ENCODE data around the gene UST.
"Not testable (repeated sequence)": the region's sequence is repeated elsewhere in the genome, so short reads cannot be mapped to it uniquely, and the experiment has no call there.

The UST gene

GRCh38 chr6:148974351-148974750 lies 227.5 kb downstream of the UST start:
- TF ChIP-seq, protein P1, sequence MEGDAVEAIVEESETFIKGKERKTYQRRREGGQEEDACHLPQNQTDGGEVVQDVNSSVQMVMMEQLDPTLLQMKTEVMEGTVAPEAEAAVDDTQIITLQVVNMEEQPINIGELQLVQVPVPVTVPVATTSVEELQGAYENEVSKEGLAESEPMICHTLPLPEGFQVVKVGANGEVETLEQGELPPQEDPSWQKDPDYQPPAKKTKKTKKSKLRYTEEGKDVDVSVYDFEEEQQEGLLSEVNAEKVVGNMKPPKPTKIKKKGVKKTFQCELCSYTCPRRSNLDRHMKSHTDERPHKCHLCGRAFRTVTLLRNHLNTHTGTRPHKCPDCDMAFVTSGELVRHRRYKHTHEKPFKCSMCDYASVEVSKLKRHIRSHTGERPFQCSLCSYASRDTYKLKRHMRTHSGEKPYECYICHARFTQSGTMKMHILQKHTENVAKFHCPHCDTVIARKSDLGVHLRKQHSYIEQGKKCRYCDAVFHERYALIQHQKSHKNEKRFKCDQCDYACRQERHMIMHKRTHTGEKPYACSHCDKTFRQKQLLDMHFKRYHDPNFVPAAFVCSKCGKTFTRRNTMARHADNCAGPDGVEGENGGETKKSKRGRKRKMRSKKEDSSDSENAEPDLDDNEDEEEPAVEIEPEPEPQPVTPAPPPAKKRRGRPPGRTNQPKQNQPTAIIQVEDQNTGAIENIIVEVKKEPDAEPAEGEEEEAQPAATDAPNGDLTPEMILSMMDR (IDR thresholded peaks at IDR 0.05; ENCODE audit: borderline replicate concordance, control extremely low read depth, extremely low read depth, insufficient read depth, missing control alignments), result no peak
- in situ Hi-C loops (cut with MboI; ENCODE audit: low sequenced_read_pairs, unreplicated experiment), result no loop called here
- no peak for DNase-seq (ENCODE audit: low spot score)

DNA sequence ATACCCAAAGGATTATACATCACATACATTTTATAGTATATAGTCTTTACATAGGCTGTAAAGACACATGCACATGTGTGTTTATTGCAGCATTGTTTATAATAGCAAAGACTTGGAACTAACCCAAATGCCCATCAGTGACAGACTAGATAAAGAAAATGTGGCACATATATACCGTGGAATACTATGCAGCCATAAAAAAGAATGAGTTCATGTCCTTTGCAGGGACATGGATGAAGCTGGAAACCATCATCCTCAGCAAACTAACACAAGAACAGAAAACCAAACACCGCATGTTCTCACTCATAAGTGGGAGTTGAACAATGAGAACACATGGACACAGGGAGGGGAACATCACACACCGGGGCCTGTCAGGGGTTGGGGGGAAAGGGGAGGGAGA lies 231.5 kb downstream of the UST start:
- not testable (repeated sequence) for DNase-seq (ENCODE audit: low spot score)

GRCh38 chr6:148979014-148979901 lies 232.4 kb downstream of the UST start:
- DNase-seq (ENCODE audit: low spot score), result no peak
- in situ Hi-C loops (cut with MboI; ENCODE audit: low sequenced_read_pairs, unreplicated experiment), result no loop called here
- TF ChIP-seq, protein P1 (IDR thresholded peaks at IDR 0.05; ENCODE audit: borderline replicate concordance, control extremely low read depth, extremely low read depth, insufficient read depth, missing control alignments), result no peak

More for the DNA sequence above, 231.5 kb downstream of the UST start:
- in situ Hi-C loops (cut with MboI; ENCODE audit: low sequenced_read_pairs, unreplicated experiment), result not testable (repeated sequence)

DNA sequence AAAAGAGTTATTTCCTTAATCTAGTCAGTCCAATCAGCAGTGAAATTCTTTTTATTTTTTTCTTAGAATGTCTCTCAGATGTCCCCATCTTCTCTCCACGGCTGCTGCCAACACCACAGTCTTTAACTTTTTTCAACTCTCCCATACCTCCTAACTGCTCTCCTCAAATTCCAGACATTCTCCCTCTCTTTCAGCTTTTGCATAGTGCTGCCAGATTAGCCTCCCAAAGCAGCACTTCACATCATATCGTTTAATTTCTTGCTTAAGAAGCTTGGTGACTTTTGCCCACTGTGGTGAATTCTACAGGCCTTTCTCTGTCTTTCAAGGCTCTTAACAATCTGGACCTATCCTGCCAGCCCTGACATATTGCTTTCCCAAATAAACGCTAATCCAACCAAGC lies 233.4 kb downstream of the UST start:
- no peak for DNase-seq (ENCODE audit: low spot score)
- TF ChIP-seq, protein P1 (IDR thresholded peaks at IDR 0.05; ENCODE audit: borderline replicate concordance, control extremely low read depth, extremely low read depth, insufficient read depth, missing control alignments), result no peak
- in situ Hi-C loops (cut with MboI; ENCODE audit: low sequenced_read_pairs, unreplicated experiment), result no loop called here

GRCh38 chr6:148981515-148981914 lies 234.7 kb downstream of the UST start:
- DNase-seq (ENCODE audit: low spot score), result no peak
- TF ChIP-seq, protein P1 (IDR thresholded peaks at IDR 0.05; ENCODE audit: borderline replicate concordance, control extremely low read depth, extremely low read depth, insufficient read depth, missing control alignments), result no peak
- in situ Hi-C loops (cut with MboI; ENCODE audit: low sequenced_read_pairs, unreplicated experiment), result no loop called here

DNA sequence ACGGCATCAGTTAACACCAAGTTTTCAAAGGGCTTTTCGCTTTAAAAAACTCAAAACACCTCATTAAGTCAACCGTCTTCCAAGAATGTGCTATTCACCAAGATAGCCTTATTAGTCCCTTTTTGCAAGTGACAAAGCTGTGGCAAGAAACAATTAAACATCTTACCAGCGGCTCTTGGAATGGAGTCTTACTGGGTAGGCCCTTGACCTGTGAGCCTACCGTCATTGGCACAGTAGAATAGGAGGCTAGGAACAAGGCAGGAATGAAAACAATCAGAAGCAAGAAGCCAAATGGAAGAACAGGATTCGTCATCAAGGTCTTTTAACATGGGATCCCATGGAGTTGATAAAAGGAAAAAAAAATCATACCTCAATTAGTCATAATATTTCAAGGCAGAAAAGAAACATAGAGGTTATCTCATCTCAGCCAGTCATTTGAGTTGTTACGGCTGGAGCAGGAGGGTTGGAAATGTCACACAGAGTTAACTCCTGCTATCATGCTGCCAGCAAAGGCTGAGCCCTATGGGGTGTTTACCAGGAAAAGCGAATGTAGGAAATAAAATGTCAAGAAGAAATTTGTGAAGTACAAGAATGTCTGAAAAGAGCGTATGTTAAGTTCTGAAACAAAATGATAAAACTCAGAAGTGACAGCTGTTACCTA lies 236.4 kb downstream of the UST start:
- in situ Hi-C loops (cut with MboI; ENCODE audit: low sequenced_read_pairs, unreplicated experiment), result no loop called here
- no peak for DNase-seq (ENCODE audit: low spot score)
- TF ChIP-seq, protein P1 (IDR thresholded peaks at IDR 0.05; ENCODE audit: borderline replicate concordance, control extremely low read depth, extremely low read depth, insufficient read depth, missing control alignments), result no peak

GRCh38 chr6:148983966-148984365 lies 237.1 kb downstream of the UST start:
- DNase-seq (ENCODE audit: low spot score), result no peak
- TF ChIP-seq, protein P1 (IDR thresholded peaks at IDR 0.05; ENCODE audit: borderline replicate concordance, control extremely low read depth, extremely low read depth, insufficient read depth, missing control alignments), result no peak
- in situ Hi-C loops (cut with MboI; ENCODE audit: low sequenced_read_pairs, unreplicated experiment), result no loop called here
